GM06990 (cell line): ENCODE results near the gene KCNS3.
A peak's percentile ranks its signal among the peaks of the same experiment; 100 is the strongest.
"Not testable (repeated sequence)": the region's sequence is repeated elsewhere in the genome, so short reads cannot be mapped to it uniquely, and the experiment has no call there.

Experiments used
- DNase-seq: peaks from one replicate; pipeline ENCODE4 v3.0.0-alpha.2; 2011; ENCODE audit not compliant: insufficient read length; ENCODE audit errors: extremely low read depth
- H3K27me3 ChIP-seq: replicated peaks from 2 replicates; pipeline ENCODE4 v1.6.0; 2011; ENCODE audit warnings: low read length; ENCODE audit not compliant: control insufficient read depth, insufficient read depth
- H3K36me3 ChIP-seq: 2 replicates; pipeline ENCODE4 v1.5.1; 2011; ENCODE audit warnings: low read length; ENCODE audit not compliant: control insufficient read depth, insufficient read depth
- H3K4me3 ChIP-seq: replicated peaks from 2 replicates; pipeline ENCODE4 v1.5.1; 2011; ENCODE audit warnings: low read depth, mild to moderate bottlenecking, control low read depth, low read length
- CTCF ChIP-seq: IDR thresholded peaks from 2 replicates; pipeline ENCODE4 v1.5.1; 2011; ENCODE audit warnings: low read length, control low read depth, mild to moderate bottlenecking, inconsistent platforms; ENCODE audit not compliant: insufficient read depth, poor library complexity, severe bottlenecking

KCNS3 gene

GRCh38 chr2:17960925-17961324 lies 82.5 kb downstream of the KCNS3 start:
- no peak for DNase-seq
- Histone ChIP-seq H3K36me3 (no peaks in the 10 kb centered on the region), H3K4me3 (no peak overlapping the region), H3K27me3 (no peaks in the 10 kb centered on the region; the same call in 1 of the 2 replicates)
- TF ChIP-seq CTCF = no peak

- no peaks in the 10 kb centered on the region for H3K27me3 ChIP-seq
- H3K4me3 ChIP-seq = no peak overlapping the region
- no peak for TF ChIP-seq CTCF
- H3K36me3 ChIP-seq = no peaks in the 10 kb centered on the region
- no peak for DNase-seq
Measured at GRCh38 chr2:17961789-17962188, 83.3 kb downstream of the KCNS3 start.

GRCh38 chr2:17962876-17963275 lies 84.4 kb downstream of the KCNS3 start:
- Histone ChIP-seq H3K4me3 (no peak overlapping the region), H3K36me3 (no peaks in the 10 kb centered on the region), H3K27me3 (no peaks in the 10 kb centered on the region)
- DNase-seq = no peak
- TF ChIP-seq CTCF = no peak

GRCh38 chr2:17963571-17963970 lies 85.1 kb downstream of the KCNS3 start:
- not testable (repeated sequence) for H3K4me3 ChIP-seq, DNase-seq, H3K27me3 ChIP-seq, H3K36me3 ChIP-seq

GRCh38 chr2:17965196-17965595 lies 86.7 kb downstream of the KCNS3 start:
- Histone ChIP-seq H3K27me3 (no peaks in the 10 kb centered on the region), H3K36me3 (no peaks in the 10 kb centered on the region), H3K4me3 (no peak overlapping the region)
- no peak for DNase-seq
- TF ChIP-seq CTCF = no peak

GRCh38 chr2:17966798-17967197 lies 88.3 kb downstream of the KCNS3 start:
- no peaks in the 10 kb centered on the region for H3K36me3 ChIP-seq
- DNase-seq = peak; percentile 3
- TF ChIP-seq CTCF = no peak
- no peak overlapping the region for H3K4me3 ChIP-seq
- H3K27me3 ChIP-seq = no peaks in the 10 kb centered on the region
